Measurements from ENCODE around the gene STK24. TPM values are rescaled to one million over a fixed set of nuclear protein-coding genes. Genes with fewer than 3 reads are reported as not detected.

The STK24 gene
- total and polyA plus RNA-seq, 2 of the 8 experiments (the other 6 are each of a cell fraction or from before 2014, with no cell fraction given): 62.8 to 143 TPM

DNA sequence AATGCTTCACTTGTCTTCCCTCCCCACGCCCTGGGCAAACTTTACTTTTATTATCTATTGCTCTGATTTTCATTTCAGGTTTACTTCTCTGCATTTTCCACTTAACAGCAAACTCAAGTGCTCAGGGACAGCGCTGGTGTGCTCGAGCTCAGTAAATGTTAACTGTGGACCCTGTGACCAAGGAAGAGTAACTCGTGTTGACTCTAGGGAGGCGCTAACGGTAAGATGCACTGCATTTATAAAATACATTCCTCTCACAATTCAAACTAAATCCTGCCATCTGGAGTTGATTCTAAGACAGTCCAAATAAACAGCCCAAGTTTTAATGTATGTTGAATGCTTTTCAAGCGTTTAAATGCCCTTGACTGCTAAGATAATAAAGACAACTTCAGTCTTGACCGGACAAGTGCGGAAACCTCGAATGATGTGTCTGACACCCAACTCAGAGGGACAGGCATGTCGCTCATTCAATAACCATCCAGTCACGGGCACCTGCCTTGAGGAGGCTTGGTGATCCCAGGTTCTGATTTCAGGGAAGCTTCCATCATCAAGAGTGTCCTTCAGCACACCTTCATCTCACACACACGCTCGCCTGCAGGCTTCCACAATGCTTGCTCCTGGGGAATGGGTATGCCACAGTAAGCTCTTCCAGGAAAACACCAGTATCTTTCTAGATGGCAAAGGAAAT lies 93.2 kb downstream of the STK24 start (continued):
- TF ChIP-seq JUN (IDR thresholded peaks at IDR 0.05; ENCODE audit: low read depth, low read length): no peak
- TF ChIP-seq MAFK (IDR thresholded peaks at IDR 0.05; ENCODE audit: low read depth, low read length): no peak
